ENCODE results near the gene MT1G. TPM values are rescaled to one million over a fixed set of nuclear protein-coding genes. Genes with fewer than 3 reads are reported as not detected.

MT1G gene
- total RNA-seq, 2 experiments from 2014 or later: not detected

DNA sequence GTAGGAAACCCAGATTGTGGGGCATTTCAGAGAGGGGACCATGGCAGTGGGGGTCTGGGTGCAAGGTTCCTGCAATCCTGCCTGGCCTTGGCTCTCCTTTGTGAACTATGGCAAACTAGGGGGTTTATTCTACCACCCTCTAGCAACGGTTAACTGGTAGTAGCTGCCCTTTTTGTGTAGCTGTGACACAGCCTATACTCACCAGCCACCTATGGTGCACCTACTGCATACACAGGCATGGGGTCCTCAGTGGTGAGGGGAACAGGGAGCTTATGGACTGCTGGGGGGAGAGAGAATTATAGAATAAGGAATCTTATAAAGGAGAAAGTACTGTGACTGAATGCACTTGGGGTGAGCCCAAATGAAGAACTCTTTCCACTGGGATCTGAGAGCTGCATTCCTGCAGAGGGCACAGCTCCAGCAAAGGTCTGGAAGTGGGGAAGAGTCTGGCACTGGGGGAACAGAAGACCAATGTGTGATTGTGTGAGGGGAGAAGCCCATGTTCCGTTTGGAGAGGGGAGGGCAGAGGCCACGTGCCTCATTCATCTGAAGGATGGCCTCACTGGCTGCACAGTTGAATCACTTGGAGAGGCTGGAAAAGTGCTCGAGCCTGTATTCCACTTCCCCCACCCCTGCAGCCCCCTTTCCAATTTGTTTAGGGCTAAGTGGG lies 16.5 kb upstream of the MT1G start:
- TF ChIP-seq, protein P1, sequence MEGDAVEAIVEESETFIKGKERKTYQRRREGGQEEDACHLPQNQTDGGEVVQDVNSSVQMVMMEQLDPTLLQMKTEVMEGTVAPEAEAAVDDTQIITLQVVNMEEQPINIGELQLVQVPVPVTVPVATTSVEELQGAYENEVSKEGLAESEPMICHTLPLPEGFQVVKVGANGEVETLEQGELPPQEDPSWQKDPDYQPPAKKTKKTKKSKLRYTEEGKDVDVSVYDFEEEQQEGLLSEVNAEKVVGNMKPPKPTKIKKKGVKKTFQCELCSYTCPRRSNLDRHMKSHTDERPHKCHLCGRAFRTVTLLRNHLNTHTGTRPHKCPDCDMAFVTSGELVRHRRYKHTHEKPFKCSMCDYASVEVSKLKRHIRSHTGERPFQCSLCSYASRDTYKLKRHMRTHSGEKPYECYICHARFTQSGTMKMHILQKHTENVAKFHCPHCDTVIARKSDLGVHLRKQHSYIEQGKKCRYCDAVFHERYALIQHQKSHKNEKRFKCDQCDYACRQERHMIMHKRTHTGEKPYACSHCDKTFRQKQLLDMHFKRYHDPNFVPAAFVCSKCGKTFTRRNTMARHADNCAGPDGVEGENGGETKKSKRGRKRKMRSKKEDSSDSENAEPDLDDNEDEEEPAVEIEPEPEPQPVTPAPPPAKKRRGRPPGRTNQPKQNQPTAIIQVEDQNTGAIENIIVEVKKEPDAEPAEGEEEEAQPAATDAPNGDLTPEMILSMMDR (conservative IDR thresholded peaks at IDR 0.05; ENCODE audit: low read length): no peak
- no peak for TF ChIP-seq EZH2phosphoT487 (IDR thresholded peaks at IDR 0.05; ENCODE audit: borderline replicate concordance, low read depth, low read length)
- ChIA-PET POLR2A (no interaction called here), CTCF (ENCODE audit: unreplicated experiment) (no interaction called here)
- no peak overlapping the region for H2AFZ ChIP-seq (ENCODE audit: low read length)
- no peaks in the 10 kb centered on the region for H3K36me3 ChIP-seq (ENCODE audit: insufficient read depth, low read length)
- intact Hi-C loops (cut with micrococcal nuclease; ENCODE audit: unreplicated experiment): no loop called here
- DNase-seq (ENCODE audit: low spot score): no peak
- H3K4me2 ChIP-seq (ENCODE audit: low read length): no peak overlapping the region
- no peak overlapping the region for H3K27ac ChIP-seq (ENCODE audit: low read depth, low read length, poor library complexity, severe bottlenecking)
- H3K9me3 ChIP-seq (ENCODE audit: low read length): no peaks in the 10 kb centered on the region
- H3K4me1 ChIP-seq (ENCODE audit: insufficient read depth, low read length, poor library complexity, severe bottlenecking): peaks cover 22% of the 10 kb centered on the region
- H4K20me1 ChIP-seq (ENCODE audit: insufficient read depth, low read length): no peaks in the 10 kb centered on the region
- H3K4me3 ChIP-seq (ENCODE audit: low read depth, low read length, poor library complexity, severe bottlenecking): no peak overlapping the region
- no peaks in the 10 kb centered on the region for H3K9me2 ChIP-seq (ENCODE audit: insufficient read depth, low read length)
- BruUV-seq (replicated peaks): no TSS peak
- H3K79me2 ChIP-seq (ENCODE audit: insufficient read depth, low read depth, low read length): no peaks in the 10 kb centered on the region

DNA sequence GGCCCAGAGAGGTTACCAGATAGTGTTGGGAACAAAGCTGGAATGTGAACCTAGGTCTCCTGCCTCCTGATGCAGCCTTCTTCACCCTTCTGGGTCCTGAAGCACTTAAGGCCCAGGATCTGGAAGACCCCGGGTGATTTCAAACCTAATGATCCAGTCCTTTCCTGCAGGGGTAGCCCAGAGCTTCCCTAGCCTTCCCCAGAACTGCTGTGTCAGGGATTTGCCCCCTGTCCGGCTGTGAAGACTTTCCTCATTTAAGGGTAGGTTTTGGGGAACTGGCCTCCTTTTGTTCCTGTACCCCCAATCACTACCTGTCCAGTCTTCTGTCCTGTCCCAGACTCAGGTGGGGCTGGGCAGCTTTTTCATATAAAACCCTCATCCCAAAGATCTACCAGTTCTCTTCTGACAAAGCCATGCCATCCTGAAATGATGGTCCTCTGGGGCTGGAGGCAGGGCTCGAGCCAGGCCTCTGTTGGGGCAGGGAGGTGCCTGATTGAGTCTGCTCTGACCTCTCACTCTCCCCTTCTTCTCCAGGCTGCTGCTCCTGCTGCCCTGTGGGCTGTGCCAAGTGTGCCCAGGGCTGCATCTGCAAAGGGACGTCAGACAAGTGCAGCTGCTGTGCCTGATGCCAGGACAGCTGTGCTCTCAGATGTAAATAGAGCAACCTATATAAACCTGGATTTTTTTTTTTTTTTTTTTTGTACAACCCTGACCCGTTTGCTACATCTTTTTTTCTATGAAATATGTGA lies 15.7 kb upstream of the MT1G start:
- Histone ChIP-seq H3K9me3 (ENCODE audit: low read length) (no peaks in the 10 kb centered on the region), H3K4me3 (ENCODE audit: low read depth, low read length, poor library complexity, severe bottlenecking) (no peak overlapping the region), H3K9me2 (ENCODE audit: insufficient read depth, low read length) (no peaks in the 10 kb centered on the region), H3K27ac (ENCODE audit: low read depth, low read length, poor library complexity, severe bottlenecking) (no peak overlapping the region), H3K4me2 (ENCODE audit: low read length) (0 out of 2 replicates have a peak overlapping the region, but pooled peaks have one; percentile 78), H4K20me1 (ENCODE audit: insufficient read depth, low read length) (no peaks in the 10 kb centered on the region), H3K36me3 (ENCODE audit: insufficient read depth, low read length) (no peaks in the 10 kb centered on the region), H3K79me2 (ENCODE audit: insufficient read depth, low read depth, low read length) (no peaks in the 10 kb centered on the region), H3K4me1 (ENCODE audit: insufficient read depth, low read length, poor library complexity, severe bottlenecking) (peaks cover 22% of the 10 kb centered on the region), H2AFZ (ENCODE audit: low read length) (no peak overlapping the region)
- ChIA-PET CTCF (ENCODE audit: unreplicated experiment) (interaction anchor here (1.9 kb wide), 1 partner anchor 18 kb away, joined by 9 read pairs; no protein-coding TSS in a partner anchor), POLR2A (interaction anchor here (0.7 to 2.0 kb wide), 5 partner anchors 12 to 163 kb away, joined by 3 to 17 read pairs (median 3); no protein-coding TSS in a partner anchor)
- no peak for DNase-seq (ENCODE audit: low spot score)
- intact Hi-C loops (cut with micrococcal nuclease; ENCODE audit: unreplicated experiment): no loop called here
- TF ChIP-seq EZH2phosphoT487 (IDR thresholded peaks at IDR 0.05; ENCODE audit: borderline replicate concordance, low read depth, low read length): no peak
- TF ChIP-seq, protein P1 (conservative IDR thresholded peaks at IDR 0.05; ENCODE audit: low read length): no peak
- no TSS peak for BruUV-seq (replicated peaks)
